Brain pericyte (primary cell): ENCODE data around the gene GPC6.

Source experiments
- DNase-seq: peaks from one replicate; pipeline ENCODE4 v3.0.0-alpha.2; 2012; ENCODE audit warnings: low read depth, low spot score

GPC6 gene

GRCh38 chr13:94233401-94233800, 1006.8 kb downstream of the GPC6 start:
- peak; percentile 76 for DNase-seq

- DNase-seq = no peak
These were observed 1007.2 kb downstream of the GPC6 start for GRCh38 chr13:94233837-94234236.

- no peak for DNase-seq
These were observed 1008.1 kb downstream of the GPC6 start for GRCh38 chr13:94234738-94235137.

GRCh38 chr13:94236132-94236531, 1009.5 kb downstream of the GPC6 start:
- no peak for DNase-seq

DNA sequence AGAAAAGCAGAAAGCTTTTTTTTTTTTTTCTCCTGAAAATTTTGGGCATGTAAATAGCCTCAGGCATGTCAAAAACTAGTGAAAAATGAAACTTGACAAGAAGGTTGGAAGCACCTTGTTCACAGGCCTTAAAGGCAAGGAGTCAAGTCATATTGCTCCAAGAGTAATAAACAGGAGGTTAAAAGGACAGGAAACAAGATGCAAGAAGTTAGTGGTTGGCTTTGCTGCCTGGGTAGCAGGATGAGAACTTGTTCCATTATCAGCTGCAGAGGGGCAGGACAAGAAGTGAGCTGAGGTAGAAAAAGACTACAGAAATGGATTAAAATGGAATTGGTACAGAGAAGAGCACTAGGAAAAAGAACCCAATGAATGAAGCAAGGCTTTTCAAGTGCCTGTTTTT, 1010.3 kb downstream of the GPC6 start:
- no peak for DNase-seq

GRCh38 chr13:94239135-94239534, 1012.5 kb downstream of the GPC6 start:
- DNase-seq = no peak

GRCh38 chr13:94242554-94242953, 1015.9 kb downstream of the GPC6 start:
- no peak for DNase-seq

DNA sequence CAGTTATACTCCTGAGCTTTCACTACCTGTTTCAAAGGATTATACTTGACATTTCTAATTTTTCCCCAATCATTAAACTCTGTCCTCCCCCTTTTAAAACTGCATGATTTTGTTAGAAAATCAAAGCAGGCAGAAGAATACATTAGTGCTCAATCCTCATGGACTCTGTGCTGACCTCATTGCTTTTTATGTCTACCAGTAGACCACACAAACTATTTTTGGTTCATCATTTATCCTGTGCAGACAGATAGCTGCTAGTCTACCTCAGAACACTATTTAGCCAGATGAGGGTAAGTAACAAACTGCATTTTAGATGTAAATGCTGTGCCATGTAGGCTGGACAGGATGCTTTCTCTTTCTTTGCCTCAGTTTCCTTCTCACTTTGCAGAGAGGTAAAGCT, 1016.9 kb downstream of the GPC6 start:
- DNase-seq = no peak

DNA sequence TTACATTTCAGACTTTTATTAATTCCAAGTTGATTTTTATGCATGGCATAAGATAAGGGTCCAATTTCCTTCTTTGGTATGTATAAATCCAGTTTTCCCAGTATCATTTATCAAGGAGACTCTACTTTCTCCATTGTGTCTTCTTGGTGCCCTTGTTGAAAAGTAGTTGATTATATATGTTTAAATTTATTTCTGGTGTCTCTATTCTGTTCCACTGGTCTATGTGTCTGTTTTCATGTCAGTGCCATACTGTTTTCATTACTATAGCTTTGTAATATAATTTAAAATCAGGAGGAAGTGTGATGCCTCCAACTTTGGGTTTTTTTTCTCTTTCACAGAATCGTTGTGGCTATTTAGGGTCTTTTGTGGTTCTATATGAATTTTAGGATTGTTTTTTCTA, 1019.9 kb downstream of the GPC6 start:
- no peak for DNase-seq

DNA sequence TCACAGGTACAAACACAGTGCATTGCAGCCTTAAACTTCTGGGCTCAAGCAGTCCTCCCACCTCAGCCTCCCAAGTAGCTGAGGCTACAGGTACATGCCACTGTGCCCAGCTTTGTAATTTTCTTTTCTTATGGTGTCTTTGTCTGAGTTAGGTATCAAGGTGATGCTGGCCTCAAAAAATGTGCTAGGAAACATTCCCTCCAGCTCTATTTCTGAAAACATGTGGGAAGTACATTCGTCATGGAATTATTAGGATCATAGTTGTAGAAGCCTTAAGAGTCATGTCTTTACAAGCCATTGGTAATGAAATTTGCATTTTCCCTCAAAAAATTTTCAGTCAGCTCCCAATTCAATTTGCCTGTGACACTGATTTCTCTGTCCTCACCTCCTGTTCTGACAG, 1021.3 kb downstream of the GPC6 start:
- no peak for DNase-seq

DNA sequence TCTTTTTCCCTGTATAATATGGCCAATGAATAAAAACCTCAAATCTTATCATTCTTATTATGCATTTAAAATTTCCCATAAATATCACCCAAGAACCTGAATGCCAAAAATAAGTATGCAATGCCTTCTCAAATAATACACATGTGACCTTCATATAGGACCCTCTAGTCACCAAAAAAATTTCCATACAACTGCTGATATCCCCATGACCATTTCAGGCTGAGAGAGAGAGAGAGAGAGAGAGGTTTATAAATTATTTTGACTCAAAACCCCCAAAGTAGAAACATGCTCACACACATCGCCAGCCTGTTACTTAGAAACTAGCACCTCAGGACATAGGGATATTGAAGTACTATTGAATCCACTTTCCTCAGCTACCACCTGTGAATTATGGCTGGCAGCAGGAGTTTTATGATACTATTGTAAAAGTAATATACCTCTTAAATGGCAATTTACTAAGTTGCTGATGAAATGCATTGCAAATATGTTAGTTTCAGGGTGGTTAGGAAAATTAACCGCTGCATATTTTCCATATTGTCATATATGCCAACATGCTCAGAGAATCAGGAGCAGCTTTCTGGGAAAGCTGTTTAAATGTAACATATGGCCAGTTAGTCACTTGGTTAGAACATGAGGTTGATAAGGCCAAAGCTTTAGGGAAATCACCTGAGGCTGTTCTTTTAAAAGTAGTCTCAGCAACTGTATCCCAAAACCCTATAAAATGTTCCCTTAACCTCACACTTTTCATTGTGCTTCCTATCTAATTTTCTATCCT, 1022.0 kb downstream of the GPC6 start:
- DNase-seq = no peak

DNA sequence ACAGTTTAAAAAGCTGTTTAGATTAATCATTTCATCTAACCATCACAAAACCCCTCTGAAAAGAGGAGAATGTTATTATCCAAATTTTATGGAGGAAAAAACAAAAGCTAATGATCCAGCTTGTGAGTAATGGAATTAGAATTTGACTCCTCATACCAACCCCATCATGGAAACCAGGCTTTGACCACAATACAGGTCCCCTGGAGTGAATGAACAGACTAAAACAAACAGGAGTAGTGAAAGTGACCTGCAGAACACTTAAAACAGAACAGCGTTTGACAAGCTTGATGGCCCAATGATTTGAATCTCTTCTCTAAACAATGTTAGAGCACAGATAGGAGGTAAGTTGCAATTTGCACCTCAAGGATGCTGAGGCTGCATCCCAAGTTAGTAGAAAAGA, 1022.9 kb downstream of the GPC6 start:
- DNase-seq = peak; percentile 78

GRCh38 chr13:94251831-94252608, 1025.4 kb downstream of the GPC6 start:
- peak; percentile 21 for DNase-seq

- DNase-seq = no peak
These were observed 1028.1 kb downstream of the GPC6 start for GRCh38 chr13:94254737-94255136.

DNA sequence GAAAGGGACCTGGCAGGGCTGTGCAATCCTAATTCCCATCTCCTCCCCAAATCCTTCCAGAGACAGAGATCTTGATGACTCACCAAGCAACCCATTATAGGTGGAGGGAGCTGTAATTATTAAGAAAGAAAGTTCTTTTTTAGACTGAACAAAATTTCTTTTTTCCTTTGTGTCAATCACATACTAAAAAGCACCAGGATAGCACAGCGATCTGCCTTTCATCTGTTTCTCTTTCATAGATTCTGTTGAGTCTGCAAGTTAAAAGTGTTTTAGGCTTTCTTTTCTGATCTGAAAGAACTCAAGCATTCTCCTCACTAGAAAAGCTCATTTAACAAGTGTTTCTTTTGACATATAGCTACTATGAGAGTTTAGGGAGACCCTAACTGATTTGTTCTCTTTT, 1030.1 kb downstream of the GPC6 start:
- no peak for DNase-seq

DNA sequence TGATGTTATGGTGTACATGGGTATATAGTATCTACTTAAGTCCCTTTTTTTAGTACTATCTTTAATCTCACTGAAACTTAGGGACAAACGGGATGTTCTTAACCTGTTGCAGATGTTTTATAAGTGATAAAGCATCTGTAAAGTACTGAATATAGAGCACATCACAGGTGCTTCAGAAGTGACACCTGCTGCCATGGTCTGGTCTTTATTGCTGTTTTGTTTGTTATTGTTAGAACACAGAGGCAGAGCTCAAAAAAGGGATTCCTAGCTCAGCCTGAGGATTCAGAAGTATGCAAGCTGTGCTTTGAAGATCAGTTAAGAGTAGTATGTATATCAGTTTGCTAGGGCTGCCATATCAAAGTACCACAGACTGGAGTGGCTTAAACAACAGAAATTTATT, 1033.4 kb downstream of the GPC6 start:
- no peak for DNase-seq

DNA sequence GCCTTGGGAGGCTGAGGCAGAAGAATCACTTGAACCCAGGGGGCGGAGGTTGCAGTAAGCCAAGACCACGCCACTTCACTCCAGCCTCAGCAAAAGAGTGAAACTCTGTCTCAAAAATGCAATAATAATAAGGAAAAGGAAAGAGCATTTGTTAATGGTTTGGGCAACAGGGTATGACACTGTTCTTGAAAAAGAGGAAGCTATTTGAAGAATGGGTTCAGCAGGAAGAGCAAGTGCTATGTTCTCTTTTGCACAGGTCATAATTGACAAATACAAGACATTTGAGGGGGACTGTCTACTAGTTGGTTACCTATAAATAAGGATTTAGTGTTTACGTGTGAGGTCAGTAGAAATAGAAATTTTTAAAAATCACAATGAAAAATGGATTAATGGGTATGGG, 1034.6 kb downstream of the GPC6 start:
- DNase-seq = no peak

- DNase-seq = no peak
These were observed 1036.4 kb downstream of the GPC6 start for GRCh38 chr13:94263038-94263437.

DNA sequence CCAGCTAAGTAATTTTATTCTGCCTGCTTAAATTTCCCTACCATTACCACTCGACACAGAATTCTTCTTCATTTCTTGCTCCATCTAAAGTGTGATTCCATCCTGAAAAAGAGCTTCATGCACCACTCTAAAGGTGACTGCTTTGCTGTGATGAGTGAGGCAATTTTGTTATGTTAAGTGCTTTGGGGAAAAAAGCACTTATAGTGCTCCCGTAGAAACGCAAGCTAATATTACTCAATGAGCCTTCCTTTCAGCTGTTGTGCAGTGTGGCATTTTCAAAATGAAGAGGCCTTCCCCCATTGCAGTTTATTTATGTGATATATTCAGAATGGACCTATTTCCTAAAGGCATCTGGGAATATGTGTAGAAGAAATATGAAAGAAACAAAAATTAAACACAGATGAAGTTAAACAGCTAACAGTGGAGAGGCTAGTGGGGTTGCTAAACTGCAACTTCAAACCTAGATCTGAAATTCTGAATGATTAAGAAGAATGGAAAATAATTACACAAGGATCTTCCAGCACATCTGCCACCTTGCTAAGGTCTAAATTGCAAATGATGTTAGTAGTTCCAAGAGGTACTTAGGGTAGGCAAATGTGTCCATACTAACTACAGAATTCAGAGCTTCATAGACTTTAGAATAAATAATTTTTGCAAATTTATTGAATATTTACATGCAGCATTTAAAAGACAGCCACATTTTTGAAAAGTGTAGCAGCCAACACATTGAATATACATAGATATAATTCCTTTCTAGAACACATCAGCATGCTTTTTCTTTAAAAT, 1041.2 kb downstream of the GPC6 start:
- no peak for DNase-seq

GRCh38 chr13:94268661-94269060, 1042.1 kb downstream of the GPC6 start:
- no peak for DNase-seq

DNA sequence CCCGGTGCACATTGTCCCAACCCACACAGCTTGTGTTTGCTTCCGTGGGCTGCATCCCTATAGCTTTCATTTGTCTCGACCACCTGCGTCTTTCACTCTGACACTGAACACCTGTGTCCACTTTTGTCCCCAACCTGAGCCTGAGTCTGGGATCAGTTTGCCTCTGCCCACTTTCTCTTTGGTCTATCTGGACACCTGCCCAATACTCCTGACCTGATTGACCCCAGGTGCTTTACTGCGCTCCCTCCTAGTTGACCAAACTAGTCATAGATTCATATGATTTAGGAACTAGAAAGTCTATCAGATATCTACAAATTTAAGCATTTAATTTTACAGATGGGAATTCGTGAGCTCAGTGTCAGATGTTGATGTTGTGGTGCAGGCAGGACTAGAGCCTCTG, 1043.0 kb downstream of the GPC6 start:
- no peak for DNase-seq

GRCh38 chr13:94270556-94270955, 1043.9 kb downstream of the GPC6 start:
- DNase-seq = no peak
